Measurements from ENCODE around the gene DPEP3. TPM values are rescaled to one million over a fixed set of nuclear protein-coding genes. Genes with fewer than 3 reads are reported as not detected.

DPEP3 gene
- total RNA-seq, 1 donor from 2014 or later: not detected

DNA sequence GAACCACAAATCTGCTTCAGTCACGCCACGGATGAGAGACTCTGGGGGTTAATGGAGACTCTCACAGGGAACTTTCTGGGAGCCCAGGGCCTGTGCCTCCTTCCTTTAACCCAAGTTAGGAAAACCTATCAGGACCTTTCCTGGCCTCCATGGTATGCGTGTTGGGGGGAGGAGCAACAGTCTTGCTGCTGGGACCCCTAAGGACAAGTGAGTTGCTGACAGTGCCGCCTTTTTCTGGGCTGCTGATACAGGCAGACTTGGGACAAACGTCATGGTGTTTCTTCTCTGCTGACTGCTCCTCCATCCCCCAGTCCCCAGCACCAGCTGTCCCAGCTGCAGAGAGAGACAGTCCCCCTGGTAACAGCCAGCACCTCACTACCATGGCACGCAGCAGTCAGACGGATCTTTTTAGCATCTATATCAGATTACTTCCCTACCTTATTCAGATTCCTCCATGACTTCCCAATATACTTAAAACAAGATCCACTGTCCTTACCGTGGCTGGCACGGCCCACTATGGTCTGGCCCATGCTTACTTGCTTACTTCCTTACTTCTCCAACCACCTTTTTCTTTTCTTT, 28.9 kb upstream of the DPEP3 start:
- TF ChIP-seq, protein P1, sequence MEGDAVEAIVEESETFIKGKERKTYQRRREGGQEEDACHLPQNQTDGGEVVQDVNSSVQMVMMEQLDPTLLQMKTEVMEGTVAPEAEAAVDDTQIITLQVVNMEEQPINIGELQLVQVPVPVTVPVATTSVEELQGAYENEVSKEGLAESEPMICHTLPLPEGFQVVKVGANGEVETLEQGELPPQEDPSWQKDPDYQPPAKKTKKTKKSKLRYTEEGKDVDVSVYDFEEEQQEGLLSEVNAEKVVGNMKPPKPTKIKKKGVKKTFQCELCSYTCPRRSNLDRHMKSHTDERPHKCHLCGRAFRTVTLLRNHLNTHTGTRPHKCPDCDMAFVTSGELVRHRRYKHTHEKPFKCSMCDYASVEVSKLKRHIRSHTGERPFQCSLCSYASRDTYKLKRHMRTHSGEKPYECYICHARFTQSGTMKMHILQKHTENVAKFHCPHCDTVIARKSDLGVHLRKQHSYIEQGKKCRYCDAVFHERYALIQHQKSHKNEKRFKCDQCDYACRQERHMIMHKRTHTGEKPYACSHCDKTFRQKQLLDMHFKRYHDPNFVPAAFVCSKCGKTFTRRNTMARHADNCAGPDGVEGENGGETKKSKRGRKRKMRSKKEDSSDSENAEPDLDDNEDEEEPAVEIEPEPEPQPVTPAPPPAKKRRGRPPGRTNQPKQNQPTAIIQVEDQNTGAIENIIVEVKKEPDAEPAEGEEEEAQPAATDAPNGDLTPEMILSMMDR (IDR thresholded peaks at IDR 0.05; ENCODE audit: partially characterized antibody, unreplicated experiment): no peak
- H3K27me3 Mint-ChIP-seq (ENCODE audit: unreplicated experiment): peaks cover 2% of the 10 kb centered on the region
- H3K4me3 Mint-ChIP-seq (ENCODE audit: unreplicated experiment): no peak overlapping the region
- H3K27ac Mint-ChIP-seq (ENCODE audit: unreplicated experiment): no peak overlapping the region
- H3K36me3 Mint-ChIP-seq (ENCODE audit: unreplicated experiment): no peaks in the 10 kb centered on the region
- DNase-seq: no peak
- no peaks in the 10 kb centered on the region for H3K9me3 Mint-ChIP-seq (ENCODE audit: unreplicated experiment)
- no peaks in the 10 kb centered on the region for H3K4me1 Mint-ChIP-seq (ENCODE audit: low read depth, unreplicated experiment)

DNA sequence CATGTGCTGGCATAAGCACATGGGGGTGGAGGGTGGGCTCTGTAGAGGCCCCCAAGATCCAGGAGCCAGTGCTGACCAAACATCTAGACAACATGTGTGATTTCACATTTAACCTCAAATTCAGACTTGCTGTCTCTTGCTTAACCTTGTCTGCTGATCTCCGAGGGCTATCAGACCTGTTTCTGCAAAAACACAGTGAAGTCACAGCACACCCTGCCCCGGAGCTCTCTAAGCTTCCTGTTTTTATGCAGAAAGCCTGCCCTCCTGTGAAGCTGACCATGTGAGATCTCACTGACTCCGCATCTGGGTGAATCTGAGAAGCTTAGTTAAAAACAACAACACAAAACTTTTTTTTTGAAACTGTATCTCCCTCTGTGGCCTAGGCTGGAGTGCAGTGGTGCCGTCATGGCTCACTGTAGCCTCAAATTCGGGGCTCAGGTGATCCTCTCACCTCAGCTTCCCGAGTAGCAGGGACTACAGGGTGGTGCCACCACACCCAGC, 25.5 kb upstream of the DPEP3 start:
- H3K36me3 Mint-ChIP-seq (ENCODE audit: unreplicated experiment): no peaks in the 10 kb centered on the region

DNA sequence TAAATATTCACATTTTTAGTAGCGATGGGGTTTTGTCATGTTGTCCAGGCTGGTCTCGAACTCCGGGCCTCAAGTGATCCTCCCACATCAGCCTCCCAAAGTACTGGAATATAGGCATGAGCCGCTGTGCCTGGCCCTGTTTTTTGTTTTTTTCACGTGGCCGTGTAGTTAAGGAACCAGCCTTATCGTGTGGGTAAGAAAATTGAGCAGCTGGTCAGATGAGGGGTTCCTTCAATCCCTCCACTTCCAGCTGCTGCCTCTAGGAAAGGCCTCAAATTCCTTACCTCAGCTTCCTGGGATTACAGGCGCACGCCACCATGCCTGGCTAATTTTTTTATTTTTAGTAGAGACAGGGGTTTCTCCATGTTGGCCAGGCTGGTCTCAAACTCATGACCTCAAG, 24.9 kb upstream of the DPEP3 start:
- no peaks in the 10 kb centered on the region for H3K9me3 Mint-ChIP-seq (ENCODE audit: unreplicated experiment)
- no peak overlapping the region for H3K4me3 Mint-ChIP-seq (ENCODE audit: unreplicated experiment)
- TF ChIP-seq, protein P1 (IDR thresholded peaks at IDR 0.05; ENCODE audit: partially characterized antibody, unreplicated experiment): no peak
- no peaks in the 10 kb centered on the region for H3K4me1 Mint-ChIP-seq (ENCODE audit: low read depth, unreplicated experiment)
- H3K27ac Mint-ChIP-seq (ENCODE audit: unreplicated experiment): no peak overlapping the region
- DNase-seq: no peak
- no peaks in the 10 kb centered on the region for H3K27me3 Mint-ChIP-seq (ENCODE audit: unreplicated experiment)
- no peaks in the 10 kb centered on the region for H3K36me3 Mint-ChIP-seq (ENCODE audit: unreplicated experiment)

More for the DNA sequence above, 25.5 kb upstream of the DPEP3 start:
- Mint-ChIP-seq H3K27ac (ENCODE audit: unreplicated experiment) (no peak overlapping the region), H3K9me3 (ENCODE audit: unreplicated experiment) (no peaks in the 10 kb centered on the region), H3K4me1 (ENCODE audit: low read depth, unreplicated experiment) (no peaks in the 10 kb centered on the region), H3K4me3 (ENCODE audit: unreplicated experiment) (no peak overlapping the region), H3K27me3 (ENCODE audit: unreplicated experiment) (peaks cover 2% of the 10 kb centered on the region)
- TF ChIP-seq, protein P1 (IDR thresholded peaks at IDR 0.05; ENCODE audit: partially characterized antibody, unreplicated experiment): no peak
- no peak for DNase-seq

DNA sequence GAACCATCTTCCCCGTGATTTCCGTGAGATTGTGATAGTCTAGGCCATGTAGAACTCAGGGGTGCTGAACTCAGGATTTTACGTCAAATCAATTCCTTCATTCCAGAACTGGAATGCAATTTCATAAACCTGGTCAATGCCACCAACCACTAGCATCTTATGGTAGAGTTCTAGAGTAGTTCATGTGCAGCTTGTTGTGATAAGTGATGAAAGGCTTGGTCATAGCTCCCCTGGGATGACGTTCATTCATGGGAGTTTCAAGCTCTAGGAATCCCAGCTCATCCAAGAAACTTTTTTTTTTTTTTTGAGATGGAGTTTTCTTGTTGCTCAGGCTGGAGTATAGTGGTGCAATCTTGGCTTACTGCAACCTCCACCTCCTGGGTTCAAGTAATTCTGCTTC, 22.7 kb upstream of the DPEP3 start:
- H3K36me3 Mint-ChIP-seq (ENCODE audit: unreplicated experiment): no peaks in the 10 kb centered on the region
- no peak overlapping the region for H3K4me3 Mint-ChIP-seq (ENCODE audit: unreplicated experiment)
- no peak overlapping the region for H3K27ac Mint-ChIP-seq (ENCODE audit: unreplicated experiment)
- DNase-seq: no peak
- no peaks in the 10 kb centered on the region for H3K9me3 Mint-ChIP-seq (ENCODE audit: unreplicated experiment)
- TF ChIP-seq, protein P1 (IDR thresholded peaks at IDR 0.05; ENCODE audit: partially characterized antibody, unreplicated experiment): no peak
- H3K27me3 Mint-ChIP-seq (ENCODE audit: unreplicated experiment): no peaks in the 10 kb centered on the region
- no peaks in the 10 kb centered on the region for H3K4me1 Mint-ChIP-seq (ENCODE audit: low read depth, unreplicated experiment)

DNA sequence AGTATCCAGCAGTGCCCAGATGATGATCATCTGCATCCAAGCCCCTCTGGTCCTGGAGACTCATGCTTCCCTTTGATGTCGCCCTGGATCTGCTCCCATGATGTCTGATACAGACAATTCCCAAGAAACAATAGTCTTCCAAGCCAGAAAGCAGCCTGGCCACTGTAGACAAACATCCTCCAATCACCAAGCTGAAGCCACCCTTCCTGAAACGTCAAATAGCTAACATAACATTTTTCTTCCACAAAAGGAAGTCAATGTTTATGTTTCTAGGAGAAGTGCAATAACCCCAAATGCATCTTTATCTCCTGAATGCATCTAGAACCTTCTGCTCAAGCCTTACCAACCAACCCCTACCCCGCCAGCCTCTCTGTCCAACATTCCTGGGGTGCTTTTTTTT, 20.2 kb upstream of the DPEP3 start:
- Mint-ChIP-seq H3K27me3 (ENCODE audit: unreplicated experiment) (peaks cover 2% of the 10 kb centered on the region), H3K27ac (ENCODE audit: unreplicated experiment) (no peak overlapping the region), H3K9me3 (ENCODE audit: unreplicated experiment) (no peaks in the 10 kb centered on the region), H3K4me3 (ENCODE audit: unreplicated experiment) (no peak overlapping the region), H3K4me1 (ENCODE audit: low read depth, unreplicated experiment) (no peaks in the 10 kb centered on the region), H3K36me3 (ENCODE audit: unreplicated experiment) (no peaks in the 10 kb centered on the region)
- no peak for DNase-seq
- TF ChIP-seq, protein P1 (IDR thresholded peaks at IDR 0.05; ENCODE audit: partially characterized antibody, unreplicated experiment): no peak

Data from glutamatergic neuron (in vitro differentiated cells).